ENCODE results near the gene SLC9A3.

Gene SLC9A3

DNA sequence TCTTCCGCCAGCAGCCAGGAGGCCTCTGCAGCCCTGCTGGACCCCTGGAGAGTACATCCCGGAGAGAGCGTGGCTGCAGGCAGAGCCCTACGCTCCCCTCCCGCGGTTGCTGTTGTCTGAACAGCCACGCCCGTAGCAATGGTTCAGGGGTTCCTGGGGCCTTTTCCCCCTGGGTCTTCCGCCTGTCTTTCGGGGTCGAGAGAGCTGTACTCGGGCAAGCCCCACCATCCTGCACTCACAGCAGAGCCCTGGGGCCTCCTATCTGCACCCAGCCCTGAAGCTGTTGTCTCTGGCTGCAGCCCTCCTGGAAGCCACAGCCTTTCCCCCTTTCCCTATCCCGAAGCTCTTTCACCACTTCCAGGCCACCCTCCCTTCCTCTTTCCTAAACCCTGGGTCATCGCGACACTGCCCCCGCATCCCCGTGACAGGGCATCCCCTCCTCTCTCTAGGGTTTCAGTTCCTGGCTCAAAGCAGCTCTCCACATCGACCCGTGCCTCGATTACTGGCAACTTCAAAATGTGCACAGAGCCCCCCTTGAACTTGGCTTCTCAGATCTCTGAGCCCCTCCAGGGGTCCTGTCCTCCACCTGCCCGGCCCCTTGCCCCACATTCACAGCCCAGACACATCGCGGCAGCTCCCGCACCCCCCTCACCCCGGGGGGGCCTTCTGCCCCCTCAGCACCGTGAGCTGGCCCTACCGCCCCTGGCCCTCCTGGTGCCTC lies 44.0 kb upstream of the SLC9A3 start:
- H3K36me3 ChIP-seq (ENCODE audit: control insufficient read depth, insufficient read depth, low read length), result no peaks in the 10 kb centered on the region
- no peaks in the 10 kb centered on the region; the same call in 1 of the 2 replicates for H3K27me3 ChIP-seq (replicated peaks; ENCODE audit: control insufficient read depth, insufficient read depth, low read length)

GRCh38 chr5:567664-568060 lies 43.4 kb upstream of the SLC9A3 start:
- no peak for DNase-seq (ENCODE audit: extremely low read depth, insufficient read length)
- no peaks in the 10 kb centered on the region for H3K27me3 ChIP-seq (replicated peaks; ENCODE audit: control insufficient read depth, insufficient read depth, low read length)
- TF ChIP-seq, protein P1, sequence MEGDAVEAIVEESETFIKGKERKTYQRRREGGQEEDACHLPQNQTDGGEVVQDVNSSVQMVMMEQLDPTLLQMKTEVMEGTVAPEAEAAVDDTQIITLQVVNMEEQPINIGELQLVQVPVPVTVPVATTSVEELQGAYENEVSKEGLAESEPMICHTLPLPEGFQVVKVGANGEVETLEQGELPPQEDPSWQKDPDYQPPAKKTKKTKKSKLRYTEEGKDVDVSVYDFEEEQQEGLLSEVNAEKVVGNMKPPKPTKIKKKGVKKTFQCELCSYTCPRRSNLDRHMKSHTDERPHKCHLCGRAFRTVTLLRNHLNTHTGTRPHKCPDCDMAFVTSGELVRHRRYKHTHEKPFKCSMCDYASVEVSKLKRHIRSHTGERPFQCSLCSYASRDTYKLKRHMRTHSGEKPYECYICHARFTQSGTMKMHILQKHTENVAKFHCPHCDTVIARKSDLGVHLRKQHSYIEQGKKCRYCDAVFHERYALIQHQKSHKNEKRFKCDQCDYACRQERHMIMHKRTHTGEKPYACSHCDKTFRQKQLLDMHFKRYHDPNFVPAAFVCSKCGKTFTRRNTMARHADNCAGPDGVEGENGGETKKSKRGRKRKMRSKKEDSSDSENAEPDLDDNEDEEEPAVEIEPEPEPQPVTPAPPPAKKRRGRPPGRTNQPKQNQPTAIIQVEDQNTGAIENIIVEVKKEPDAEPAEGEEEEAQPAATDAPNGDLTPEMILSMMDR (IDR thresholded peaks at IDR 0.05; ENCODE audit: insufficient read depth, low read length, poor library complexity, severe bottlenecking), result no peak
- no peak overlapping the region for H3K4me3 ChIP-seq (replicated peaks; ENCODE audit: low read depth, low read length)
- H3K36me3 ChIP-seq (ENCODE audit: control insufficient read depth, insufficient read depth, low read length), result no peaks in the 10 kb centered on the region

More for the DNA sequence above, 44.0 kb upstream of the SLC9A3 start:
- TF ChIP-seq, protein P1 (IDR thresholded peaks at IDR 0.05; ENCODE audit: insufficient read depth, low read length, poor library complexity, severe bottlenecking), result no peak
- DNase-seq (ENCODE audit: extremely low read depth, insufficient read length), result no peak
- H3K4me3 ChIP-seq (replicated peaks; ENCODE audit: low read depth, low read length), result no peak overlapping the region

DNA sequence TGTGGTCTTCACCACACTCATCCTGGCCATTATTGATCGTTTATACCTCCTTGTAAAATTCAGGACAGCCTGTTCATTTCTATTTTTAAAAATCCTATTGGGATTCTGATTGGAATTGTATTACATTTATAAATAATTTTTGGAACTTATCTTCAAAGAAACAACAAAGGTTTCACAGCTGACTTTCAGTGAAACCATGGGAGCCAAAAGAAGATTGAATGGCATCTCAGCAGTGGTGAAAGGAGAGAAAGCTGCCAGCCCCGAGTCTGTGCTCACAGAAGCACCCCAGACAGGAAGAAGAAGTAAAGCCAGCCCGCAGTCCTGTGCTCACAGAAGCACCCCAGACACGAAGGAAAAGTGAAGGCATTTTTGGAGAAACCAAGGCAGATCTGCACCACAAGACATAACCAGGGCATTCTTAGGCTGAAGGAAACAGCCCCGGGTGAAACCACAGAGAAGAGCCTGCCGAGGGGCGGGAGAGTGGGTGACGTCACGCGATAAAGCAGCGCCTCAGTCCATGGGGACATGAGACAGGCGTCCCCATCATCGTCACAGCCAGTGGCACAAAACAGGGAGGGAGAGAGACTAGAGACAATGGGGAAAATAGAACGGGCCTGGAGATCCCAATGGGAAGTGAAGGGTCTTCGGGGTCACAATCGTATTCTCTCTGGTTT lies 42.5 kb upstream of the SLC9A3 start:
- Histone ChIP-seq H3K27me3 (replicated peaks; ENCODE audit: control insufficient read depth, insufficient read depth, low read length) (no peaks in the 10 kb centered on the region), H3K4me3 (replicated peaks; ENCODE audit: low read depth, low read length) (no peak overlapping the region), H3K36me3 (ENCODE audit: control insufficient read depth, insufficient read depth, low read length) (no peaks in the 10 kb centered on the region)
- TF ChIP-seq, protein P1 (IDR thresholded peaks at IDR 0.05; ENCODE audit: insufficient read depth, low read length, poor library complexity, severe bottlenecking), result no peak
- no peak for DNase-seq (ENCODE audit: extremely low read depth, insufficient read length)

DNA sequence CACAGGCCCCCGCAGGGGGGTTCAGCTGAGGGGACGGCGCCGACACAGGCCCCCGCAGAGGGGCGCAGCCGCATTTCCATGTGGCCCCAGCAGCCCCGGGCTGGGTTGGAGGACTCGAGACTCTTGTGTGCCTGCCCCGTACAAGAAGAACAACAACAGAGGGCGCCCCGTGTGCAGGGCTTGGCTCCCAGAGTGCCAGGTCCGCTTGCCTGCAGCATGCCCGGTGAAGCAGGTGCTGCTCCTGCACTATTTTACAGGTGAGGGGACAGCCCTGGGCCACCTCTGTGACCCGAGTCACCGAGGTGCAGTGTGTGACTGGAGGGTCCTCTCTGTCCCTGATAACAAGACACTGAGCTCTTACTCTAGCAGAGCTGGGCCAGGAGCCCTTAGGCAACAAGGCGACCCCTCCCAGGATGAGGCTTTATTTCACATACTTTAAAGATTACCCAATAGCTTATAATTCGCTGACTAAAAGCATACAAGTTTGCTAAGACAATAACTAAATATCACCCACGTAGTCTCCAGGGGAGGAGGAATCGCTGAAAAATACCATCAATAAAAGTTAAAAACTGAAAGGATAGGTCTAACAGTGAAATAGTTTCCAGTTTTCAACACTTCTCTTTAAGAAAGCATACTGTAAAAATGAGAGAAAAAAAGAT lies 41.7 kb upstream of the SLC9A3 start:
- no peak overlapping the region for H3K4me3 ChIP-seq (replicated peaks; ENCODE audit: low read depth, low read length)

GRCh38 chr5:561408-561807 lies 37.2 kb upstream of the SLC9A3 start:
- TF ChIP-seq, protein P1 (IDR thresholded peaks at IDR 0.05; ENCODE audit: insufficient read depth, low read length, poor library complexity, severe bottlenecking), result no peak
- no peak overlapping the region for H3K4me3 ChIP-seq (replicated peaks; ENCODE audit: low read depth, low read length)
- no peaks in the 10 kb centered on the region for H3K36me3 ChIP-seq (ENCODE audit: control insufficient read depth, insufficient read depth, low read length)
- no peaks in the 10 kb centered on the region for H3K27me3 ChIP-seq (replicated peaks; ENCODE audit: control insufficient read depth, insufficient read depth, low read length)
- no peak for DNase-seq (ENCODE audit: extremely low read depth, insufficient read length)

More for the DNA sequence above, 41.7 kb upstream of the SLC9A3 start:
- H3K27me3 ChIP-seq (replicated peaks; ENCODE audit: control insufficient read depth, insufficient read depth, low read length), result no peaks in the 10 kb centered on the region
- TF ChIP-seq, protein P1 (IDR thresholded peaks at IDR 0.05; ENCODE audit: insufficient read depth, low read length, poor library complexity, severe bottlenecking), result no peak
- H3K36me3 ChIP-seq (ENCODE audit: control insufficient read depth, insufficient read depth, low read length), result no peaks in the 10 kb centered on the region
- DNase-seq (ENCODE audit: extremely low read depth, insufficient read length), result no peak

Measured in GM06990 (cell line).